HG03139 (cell line): ENCODE measurements around the gene FAM193A.

Experiments used
- ATAC-seq: cut with Tn5 transposase; IDR thresholded peaks from one replicate; pipeline ENCODE4 v1.9.1; 2021; ENCODE audit not compliant: unreplicated experiment

The FAM193A gene

DNA sequence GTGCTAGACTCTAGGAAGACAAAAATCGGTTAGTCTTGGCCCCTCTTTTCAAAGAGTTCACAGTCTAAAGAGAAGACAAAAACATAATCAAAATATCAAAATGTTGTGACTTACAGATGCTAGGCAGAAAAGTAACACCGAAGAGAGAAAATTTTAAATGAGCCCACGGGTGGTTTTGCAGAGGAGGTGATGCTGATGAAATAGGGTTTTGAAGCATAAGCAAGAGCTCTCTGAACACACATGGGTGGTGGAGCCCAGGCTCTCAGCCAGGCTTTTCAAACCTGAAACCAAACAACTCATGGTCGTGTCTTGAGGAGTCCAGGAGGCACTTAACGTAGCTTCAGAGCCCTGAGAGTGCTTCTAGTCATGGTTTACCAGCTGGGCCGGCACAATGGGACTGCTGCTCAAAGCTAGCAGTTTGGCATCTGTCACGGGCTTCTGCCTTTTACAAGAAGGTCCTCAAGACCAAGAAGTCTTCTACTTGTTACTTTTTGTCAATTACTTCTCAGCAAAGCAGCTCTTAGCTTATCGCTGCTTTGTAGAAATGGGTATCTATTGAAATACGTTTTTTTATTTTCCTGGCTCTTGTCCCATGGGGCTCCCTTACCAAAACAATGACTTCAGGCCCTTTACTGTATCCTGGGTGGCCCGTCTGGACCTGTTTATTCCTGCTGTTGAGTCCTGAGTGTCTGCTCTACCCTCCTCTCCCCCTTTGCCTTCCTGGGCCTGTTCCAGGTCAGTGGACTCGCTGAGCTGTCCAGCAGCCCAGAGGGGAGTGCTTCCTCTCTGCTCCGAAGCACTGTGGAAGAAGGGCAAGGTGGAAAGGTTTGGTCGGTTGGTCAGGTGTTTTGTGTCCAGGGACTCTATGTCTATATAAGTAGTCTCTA, 150.2 kb downstream of the FAM193A start:
- no peak for ATAC-seq

GRCh38 chr4:2688281-2688680, 151.8 kb downstream of the FAM193A start:
- ATAC-seq: no peak

DNA sequence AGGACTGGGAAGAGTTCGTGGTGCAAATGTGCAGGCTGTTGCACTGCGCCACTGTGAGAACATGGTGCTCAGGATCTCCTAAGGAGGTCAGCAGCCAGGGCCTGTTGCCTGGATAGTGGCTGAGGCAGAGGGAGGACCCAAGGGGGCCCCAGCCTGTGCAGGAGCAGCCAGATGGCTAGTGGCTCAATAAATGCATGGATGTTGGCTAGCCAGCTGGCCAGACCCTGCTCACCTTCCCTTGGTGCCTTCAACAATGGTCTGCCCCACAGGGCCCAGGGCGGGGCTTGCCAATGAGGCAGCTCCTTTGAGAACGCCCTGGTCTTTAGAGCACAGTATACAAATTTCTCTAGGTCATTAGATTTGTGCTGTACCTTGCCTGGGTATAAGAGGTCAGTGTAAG, 152.2 kb downstream of the FAM193A start:
- no peak for ATAC-seq

GRCh38 chr4:2689114-2689513, 152.7 kb downstream of the FAM193A start:
- no peak for ATAC-seq

- no peak for ATAC-seq
These were observed 153.6 kb downstream of the FAM193A start for GRCh38 chr4:2689825-2690700.

GRCh38 chr4:2691313-2691712, 154.9 kb downstream of the FAM193A start:
- ATAC-seq: no peak

DNA sequence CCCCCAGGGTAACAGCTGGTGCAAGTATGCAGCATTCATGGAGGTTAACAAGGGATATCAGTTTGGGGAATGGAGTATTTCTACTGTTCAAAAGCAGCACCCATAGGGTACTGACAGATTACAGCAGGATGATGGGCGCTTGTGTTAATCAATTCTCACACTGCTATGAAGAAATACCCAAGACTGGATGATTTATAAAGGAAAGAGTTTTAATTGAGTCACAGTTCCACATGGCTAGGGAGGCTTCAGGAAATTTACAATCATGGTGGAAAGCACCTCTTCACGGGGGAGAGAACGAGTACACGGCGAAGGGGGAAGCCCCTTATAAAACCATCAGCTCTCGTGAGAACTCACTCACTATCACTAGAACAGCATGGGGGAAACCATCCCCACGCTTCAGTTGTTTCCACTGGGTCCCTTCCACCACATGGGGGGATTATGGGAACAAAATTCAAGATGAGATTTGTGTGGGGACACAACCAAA, 155.5 kb downstream of the FAM193A start:
- ATAC-seq: no peak

GRCh38 chr4:2694691-2695090, 158.2 kb downstream of the FAM193A start:
- ATAC-seq: no peak

GRCh38 chr4:2695346-2696060, 159.1 kb downstream of the FAM193A start:
- ATAC-seq: no peak

GRCh38 chr4:2696423-2696822, 160.0 kb downstream of the FAM193A start:
- ATAC-seq: peak; percentile 93

DNA sequence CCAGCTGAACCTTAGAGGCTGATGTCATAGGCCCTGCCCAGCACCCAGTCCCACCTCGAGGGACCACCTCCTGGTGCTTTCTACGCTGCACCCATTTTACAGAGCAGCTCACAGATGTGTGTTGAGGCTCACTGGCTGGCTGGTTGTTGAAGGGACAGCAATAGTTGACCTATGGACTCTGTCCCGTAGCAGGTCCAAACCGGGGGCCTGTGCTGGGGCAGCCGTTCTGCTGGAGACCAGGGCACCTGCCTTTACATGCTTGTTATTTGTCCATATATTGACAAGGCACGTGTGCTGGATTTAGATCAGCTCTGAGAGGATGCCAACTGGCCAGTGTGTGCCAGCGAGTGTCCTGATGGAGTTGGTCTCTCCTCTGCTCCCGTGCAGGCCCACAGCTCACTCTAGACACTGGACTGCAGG, 161.6 kb downstream of the FAM193A start:
- ATAC-seq: no peak

- no peak for ATAC-seq
These were observed 162.1 kb downstream of the FAM193A start for GRCh38 chr4:2698504-2698903.

DNA sequence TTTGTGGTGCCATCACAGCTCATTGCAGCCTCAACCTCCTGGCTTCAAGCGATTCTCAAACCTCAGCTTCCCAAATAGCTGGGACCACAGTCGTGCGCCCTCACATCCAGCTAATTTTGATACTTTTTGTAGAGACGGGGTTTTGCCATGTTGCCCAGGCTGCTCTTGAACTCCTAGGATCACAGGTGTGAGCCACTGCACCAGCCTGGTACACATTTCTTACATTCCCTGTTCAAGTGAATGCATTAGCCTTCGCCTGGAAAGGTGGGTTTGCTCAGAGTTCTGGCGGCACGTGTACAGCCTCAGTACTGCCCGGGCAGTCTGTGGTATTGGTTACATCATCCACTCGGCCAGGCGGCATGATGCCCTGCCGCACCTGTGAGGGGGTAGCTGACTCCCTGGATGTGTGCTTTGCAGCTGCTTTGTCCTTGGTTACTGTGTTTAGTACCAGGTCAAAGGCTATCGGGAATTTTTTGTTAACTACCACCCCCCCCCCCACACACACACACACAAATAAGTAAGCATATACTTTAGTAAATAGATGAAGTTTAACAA, 162.6 kb downstream of the FAM193A start:
- ATAC-seq: no peak

- ATAC-seq: no peak
These were observed 163.1 kb downstream of the FAM193A start for GRCh38 chr4:2699534-2699933.

DNA sequence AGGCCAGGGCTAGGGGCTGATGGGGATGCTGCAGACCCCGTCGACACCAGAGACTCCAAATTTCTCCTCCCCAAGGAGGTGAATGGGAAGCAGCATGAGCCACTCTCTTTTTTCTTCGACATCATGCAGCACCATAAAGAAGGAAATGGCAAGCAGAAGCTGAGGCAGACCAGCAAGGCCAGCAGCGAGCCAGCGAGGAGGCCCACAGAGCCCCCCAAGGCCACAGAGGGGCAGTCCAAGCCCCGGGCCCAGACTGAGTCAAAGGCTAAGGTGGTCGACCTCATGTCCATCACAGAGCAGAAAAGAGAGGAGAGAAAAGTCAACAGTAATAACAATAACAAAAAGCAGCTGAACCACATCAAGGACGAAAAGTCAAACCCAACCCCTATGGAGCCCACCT, 163.6 kb downstream of the FAM193A start:
- no peak for ATAC-seq

GRCh38 chr4:2702361-2702760, 165.9 kb downstream of the FAM193A start:
- no peak for ATAC-seq

DNA sequence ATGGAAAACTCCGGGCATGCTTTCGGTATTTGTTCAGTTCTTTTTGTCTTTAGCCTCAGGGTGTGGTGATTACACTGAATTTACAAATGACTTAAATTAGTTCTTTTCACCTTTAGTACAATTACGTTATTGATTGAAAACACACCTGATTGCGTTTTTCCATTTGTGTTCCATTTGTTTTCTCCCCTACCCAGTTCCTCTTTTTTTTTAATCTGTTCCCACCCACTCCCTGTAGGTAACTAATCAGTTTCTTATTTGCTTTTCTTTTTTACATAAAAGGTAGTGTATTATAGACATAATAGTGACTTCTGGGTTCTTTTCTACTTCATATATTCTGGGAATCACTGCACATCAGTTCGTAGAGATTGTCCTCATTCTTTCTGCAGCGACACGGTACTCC, 166.3 kb downstream of the FAM193A start:
- ATAC-seq: no peak

DNA sequence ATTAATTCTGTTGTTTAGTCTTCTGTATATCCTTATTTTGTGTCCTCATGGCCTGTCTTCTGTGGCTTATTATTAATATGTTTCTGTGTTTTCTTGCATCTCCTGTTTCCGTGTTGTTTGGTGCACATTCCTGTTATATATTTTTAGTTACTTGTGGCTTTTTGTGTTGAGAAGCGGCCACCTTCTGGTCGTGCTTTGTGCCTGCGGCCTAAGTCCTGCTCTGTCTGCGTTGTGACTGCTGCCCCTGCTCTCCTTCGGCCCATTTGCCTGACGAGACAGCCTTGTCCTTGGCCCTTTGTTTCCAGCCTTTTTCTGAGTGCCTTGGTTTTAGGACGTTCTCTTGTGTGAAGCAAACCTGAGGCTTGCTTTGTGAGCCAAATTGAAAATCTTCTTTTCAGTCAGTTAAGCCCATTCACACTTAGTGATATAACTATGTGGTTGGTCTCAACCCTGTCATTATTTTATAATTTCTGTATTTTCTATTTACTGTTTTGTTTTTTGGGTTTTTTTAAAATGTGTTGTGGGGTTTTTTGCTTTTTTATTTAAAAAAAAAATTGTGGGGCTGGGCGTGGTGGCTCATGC, 175.9 kb downstream of the FAM193A start:
- ATAC-seq: no peak

DNA sequence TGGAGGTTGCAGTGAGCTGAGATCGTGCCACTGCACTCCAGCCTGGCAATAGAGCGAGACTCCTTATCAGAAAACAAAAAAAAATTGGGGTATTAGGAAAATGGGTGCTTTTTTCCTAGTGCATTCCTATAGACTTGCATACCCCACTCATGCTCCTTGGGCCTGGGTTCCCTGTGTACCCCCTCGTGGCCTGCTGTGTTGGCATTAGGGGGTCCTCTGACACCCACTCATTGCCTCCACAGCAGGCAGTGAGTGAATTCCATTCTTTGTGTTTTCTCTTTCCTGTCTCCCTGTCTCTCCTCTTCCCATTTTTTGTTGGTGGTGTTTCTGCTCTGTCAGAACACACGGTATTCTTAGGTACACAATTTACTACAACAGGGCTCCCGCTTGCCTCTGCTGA, 176.9 kb downstream of the FAM193A start:
- ATAC-seq: no peak

DNA sequence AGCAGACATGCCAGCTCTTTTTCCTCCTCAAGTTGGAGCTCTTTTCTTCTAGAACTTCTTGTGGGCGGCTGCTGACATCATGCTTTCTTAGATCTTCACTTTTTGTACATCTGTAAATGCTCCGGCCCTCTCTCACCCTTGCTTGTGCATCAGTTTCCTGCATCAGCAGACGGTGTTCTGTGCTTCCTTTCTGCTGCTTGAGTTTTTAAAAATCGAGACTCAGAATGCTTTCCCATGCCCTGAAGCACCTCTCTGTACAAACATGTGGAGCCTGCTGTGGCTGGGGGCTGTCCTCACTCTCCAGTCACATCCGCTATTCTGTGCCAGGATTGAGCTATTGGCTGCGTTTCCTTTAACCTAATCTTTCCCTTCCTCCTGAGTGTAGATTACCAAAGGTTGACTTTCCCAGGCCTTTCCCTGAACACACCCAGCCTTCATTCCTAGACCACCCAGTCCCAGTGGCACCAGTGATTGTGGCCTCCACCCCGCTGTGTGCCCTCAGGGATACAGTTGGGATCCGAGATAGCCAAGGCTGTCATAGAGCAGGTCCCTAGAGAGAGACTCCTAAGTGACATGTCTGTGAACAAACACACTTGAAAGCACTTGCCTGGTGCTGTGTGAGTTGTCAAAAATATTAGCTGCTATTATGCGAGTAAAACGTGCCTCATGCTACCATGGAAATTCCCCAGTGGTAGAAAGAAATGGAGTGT, 177.8 kb downstream of the FAM193A start:
- ATAC-seq: no peak
